ENCODE data around the gene JADE2.

DNA sequence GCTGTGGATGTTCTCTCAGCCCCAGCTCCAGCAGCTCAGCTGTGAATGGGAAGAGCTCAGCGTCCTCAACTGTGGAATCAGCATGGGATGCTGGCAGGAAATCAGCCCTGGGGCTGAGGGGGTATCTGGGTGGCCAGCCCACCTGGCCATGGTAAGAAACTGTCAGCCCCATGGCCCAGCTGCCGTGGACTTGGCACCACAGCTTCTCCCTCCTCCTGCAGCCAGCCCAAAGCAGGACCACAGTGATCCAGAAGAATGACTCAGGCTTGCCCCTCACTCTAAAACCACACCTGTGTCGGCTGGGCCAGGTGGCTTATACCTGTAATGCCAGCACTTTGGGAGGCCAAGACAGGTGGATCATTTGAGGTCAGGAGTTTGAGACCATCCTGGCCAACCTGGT is 59.2 kb downstream of the JADE2 start:
- TF ChIP-seq, protein P1, sequence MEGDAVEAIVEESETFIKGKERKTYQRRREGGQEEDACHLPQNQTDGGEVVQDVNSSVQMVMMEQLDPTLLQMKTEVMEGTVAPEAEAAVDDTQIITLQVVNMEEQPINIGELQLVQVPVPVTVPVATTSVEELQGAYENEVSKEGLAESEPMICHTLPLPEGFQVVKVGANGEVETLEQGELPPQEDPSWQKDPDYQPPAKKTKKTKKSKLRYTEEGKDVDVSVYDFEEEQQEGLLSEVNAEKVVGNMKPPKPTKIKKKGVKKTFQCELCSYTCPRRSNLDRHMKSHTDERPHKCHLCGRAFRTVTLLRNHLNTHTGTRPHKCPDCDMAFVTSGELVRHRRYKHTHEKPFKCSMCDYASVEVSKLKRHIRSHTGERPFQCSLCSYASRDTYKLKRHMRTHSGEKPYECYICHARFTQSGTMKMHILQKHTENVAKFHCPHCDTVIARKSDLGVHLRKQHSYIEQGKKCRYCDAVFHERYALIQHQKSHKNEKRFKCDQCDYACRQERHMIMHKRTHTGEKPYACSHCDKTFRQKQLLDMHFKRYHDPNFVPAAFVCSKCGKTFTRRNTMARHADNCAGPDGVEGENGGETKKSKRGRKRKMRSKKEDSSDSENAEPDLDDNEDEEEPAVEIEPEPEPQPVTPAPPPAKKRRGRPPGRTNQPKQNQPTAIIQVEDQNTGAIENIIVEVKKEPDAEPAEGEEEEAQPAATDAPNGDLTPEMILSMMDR (conservative IDR thresholded peaks at IDR 0.05; ENCODE audit: low read depth, low read length) = no peak
- no peak for TF ChIP-seq EZH2 (IDR thresholded peaks at IDR 0.05; ENCODE audit: borderline replicate concordance, low read depth, low read length, poor library complexity, severe bottlenecking)

All from A673 (cell line).